ENCODE data around the gene SECTM1.

GRCh38 chr17:82278308-82278707 lies 55.3 kb downstream of the SECTM1 start:
- TF ChIP-seq RAD21 (IDR thresholded peaks at IDR 0.05; ENCODE audit: low read depth) (no peak), TCF12 (IDR thresholded peaks at IDR 0.05; ENCODE audit: low read depth) (no peak), TAF1 (IDR thresholded peaks at IDR 0.05; ENCODE audit: low read depth) (no peak), CREB1 (IDR thresholded peaks at IDR 0.05; ENCODE audit: low read depth) (no peak)
